ENCODE data around the gene CLEC2L.

DNA sequence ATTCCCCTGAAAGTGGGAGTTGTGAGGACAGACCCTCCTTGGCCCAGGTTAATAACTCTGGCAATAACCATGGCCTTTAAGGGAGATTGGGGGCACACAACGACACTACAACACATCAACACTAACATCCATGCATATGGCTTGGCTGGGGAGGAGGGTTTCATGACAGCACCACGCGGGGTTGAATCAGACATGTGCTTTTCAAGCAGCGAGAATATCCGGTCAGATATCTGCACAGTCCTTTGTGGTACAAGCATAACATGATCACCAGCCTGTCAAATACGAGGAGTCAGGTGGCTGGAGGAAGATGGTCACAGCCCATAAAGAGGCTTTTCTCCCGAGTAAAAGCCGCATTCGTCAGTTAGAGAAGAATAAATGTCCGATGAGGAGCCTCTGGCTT, 27.0 kb upstream of the CLEC2L start:
- TF ChIP-seq, protein P1, sequence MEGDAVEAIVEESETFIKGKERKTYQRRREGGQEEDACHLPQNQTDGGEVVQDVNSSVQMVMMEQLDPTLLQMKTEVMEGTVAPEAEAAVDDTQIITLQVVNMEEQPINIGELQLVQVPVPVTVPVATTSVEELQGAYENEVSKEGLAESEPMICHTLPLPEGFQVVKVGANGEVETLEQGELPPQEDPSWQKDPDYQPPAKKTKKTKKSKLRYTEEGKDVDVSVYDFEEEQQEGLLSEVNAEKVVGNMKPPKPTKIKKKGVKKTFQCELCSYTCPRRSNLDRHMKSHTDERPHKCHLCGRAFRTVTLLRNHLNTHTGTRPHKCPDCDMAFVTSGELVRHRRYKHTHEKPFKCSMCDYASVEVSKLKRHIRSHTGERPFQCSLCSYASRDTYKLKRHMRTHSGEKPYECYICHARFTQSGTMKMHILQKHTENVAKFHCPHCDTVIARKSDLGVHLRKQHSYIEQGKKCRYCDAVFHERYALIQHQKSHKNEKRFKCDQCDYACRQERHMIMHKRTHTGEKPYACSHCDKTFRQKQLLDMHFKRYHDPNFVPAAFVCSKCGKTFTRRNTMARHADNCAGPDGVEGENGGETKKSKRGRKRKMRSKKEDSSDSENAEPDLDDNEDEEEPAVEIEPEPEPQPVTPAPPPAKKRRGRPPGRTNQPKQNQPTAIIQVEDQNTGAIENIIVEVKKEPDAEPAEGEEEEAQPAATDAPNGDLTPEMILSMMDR (IDR thresholded peaks at IDR 0.05; ENCODE audit: insufficient read depth, low read depth, low read length) = no peak
- no peak for TF ChIP-seq EZH2 (IDR thresholded peaks at IDR 0.05; ENCODE audit: insufficient read depth, low read length)
